Astrocyte (in vitro differentiated cells and primary cell): ENCODE results near the gene NOS1AP.

Experiments used
- EZH2 ChIP-seq: IDR thresholded peaks from 2 replicates; pipeline ENCODE4 v1.6.1; 2012; ENCODE audit warnings: mild to moderate bottlenecking, low read length, inconsistent platforms; ENCODE audit not compliant: insufficient read depth
- TF ChIP-seq, protein P1 (sequence below): IDR thresholded peaks from 2 replicates; pipeline ENCODE4 v1.5.1; 2011; ENCODE audit warnings: low read depth, mild to moderate bottlenecking, inconsistent platforms, low read length, moderate library complexity; ENCODE audit not compliant: insufficient read depth

DNA sequence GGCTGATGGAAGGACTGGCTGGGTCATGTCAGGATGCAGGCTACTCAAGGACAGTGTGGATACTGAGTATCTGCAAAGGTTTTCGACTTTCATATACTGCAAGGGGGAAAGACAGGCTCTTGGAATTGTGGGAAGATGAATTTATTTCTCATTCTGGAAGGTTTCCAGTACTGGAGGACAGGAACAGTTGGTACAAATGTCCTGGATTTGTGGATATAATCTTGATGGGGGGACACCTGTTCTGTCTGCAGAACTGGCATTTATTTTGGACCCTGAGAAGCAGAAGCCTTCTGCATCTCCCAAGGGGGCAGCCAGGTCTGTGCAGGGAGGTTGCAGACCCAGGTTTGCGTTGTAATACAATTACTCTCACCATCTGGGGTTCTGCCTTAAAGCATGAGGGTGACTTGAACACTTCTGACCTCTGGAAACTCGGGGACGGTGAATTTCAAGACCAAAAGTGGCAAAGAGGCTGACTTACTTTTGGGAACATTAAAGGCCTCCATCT lies 65.8 kb downstream of the NOS1AP start:
- TF ChIP-seq, protein P1, sequence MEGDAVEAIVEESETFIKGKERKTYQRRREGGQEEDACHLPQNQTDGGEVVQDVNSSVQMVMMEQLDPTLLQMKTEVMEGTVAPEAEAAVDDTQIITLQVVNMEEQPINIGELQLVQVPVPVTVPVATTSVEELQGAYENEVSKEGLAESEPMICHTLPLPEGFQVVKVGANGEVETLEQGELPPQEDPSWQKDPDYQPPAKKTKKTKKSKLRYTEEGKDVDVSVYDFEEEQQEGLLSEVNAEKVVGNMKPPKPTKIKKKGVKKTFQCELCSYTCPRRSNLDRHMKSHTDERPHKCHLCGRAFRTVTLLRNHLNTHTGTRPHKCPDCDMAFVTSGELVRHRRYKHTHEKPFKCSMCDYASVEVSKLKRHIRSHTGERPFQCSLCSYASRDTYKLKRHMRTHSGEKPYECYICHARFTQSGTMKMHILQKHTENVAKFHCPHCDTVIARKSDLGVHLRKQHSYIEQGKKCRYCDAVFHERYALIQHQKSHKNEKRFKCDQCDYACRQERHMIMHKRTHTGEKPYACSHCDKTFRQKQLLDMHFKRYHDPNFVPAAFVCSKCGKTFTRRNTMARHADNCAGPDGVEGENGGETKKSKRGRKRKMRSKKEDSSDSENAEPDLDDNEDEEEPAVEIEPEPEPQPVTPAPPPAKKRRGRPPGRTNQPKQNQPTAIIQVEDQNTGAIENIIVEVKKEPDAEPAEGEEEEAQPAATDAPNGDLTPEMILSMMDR: no peak
- no peak for TF ChIP-seq EZH2
